Measurements from ENCODE around the gene PRICKLE1.

DNA sequence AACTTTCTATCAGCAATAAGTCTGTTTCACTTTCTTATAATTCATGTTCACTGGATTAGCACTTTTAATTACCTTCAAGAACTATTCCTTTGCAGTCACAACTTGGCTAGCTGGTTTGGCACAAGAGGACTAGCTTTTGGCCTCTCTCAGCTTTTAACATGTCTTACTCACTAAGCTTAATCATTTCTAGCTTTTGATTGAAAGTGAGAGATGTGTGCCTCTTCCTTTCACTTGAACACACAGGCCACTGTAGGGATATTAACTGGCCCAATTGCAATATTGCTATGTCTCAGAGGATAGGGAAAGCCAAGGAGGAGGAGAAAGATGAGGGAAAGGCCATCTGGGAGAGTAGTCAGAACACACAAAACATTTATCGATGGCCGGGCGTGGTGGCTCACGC is 92.7 kb downstream of the PRICKLE1 start:
- TF ChIP-seq, protein P1, sequence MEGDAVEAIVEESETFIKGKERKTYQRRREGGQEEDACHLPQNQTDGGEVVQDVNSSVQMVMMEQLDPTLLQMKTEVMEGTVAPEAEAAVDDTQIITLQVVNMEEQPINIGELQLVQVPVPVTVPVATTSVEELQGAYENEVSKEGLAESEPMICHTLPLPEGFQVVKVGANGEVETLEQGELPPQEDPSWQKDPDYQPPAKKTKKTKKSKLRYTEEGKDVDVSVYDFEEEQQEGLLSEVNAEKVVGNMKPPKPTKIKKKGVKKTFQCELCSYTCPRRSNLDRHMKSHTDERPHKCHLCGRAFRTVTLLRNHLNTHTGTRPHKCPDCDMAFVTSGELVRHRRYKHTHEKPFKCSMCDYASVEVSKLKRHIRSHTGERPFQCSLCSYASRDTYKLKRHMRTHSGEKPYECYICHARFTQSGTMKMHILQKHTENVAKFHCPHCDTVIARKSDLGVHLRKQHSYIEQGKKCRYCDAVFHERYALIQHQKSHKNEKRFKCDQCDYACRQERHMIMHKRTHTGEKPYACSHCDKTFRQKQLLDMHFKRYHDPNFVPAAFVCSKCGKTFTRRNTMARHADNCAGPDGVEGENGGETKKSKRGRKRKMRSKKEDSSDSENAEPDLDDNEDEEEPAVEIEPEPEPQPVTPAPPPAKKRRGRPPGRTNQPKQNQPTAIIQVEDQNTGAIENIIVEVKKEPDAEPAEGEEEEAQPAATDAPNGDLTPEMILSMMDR (IDR thresholded peaks at IDR 0.05), result no peak
- TF ChIP-seq POLR2A (IDR thresholded peaks at IDR 0.05), result no peak

Measured in uterus (tissue), 2 donors.